ENCODE measurements around the gene ROBO1.
"Not testable (repeated sequence)": the region's sequence is repeated elsewhere in the genome, so short reads cannot be mapped to it uniquely, and the experiment has no call there.

Gene ROBO1

GRCh38 chr3:78762121-78762520 lies 1005.7 kb downstream of the ROBO1 start:
- DNase-seq, result no peak

- DNase-seq, result no peak
Measured at GRCh38 chr3:78761126-78761525, 1006.7 kb downstream of the ROBO1 start.

- no peak for DNase-seq
Measured at GRCh38 chr3:78757731-78758130, 1010.1 kb downstream of the ROBO1 start.

GRCh38 chr3:78754066-78754743 lies 1013.6 kb downstream of the ROBO1 start:
- no peak for DNase-seq

- no peak for DNase-seq
Measured at GRCh38 chr3:78751266-78751665, 1016.5 kb downstream of the ROBO1 start.

GRCh38 chr3:78750291-78750690 lies 1017.5 kb downstream of the ROBO1 start:
- DNase-seq, result not testable (repeated sequence)

GRCh38 chr3:78749056-78749455 lies 1018.7 kb downstream of the ROBO1 start:
- no peak for DNase-seq

GRCh38 chr3:78745847-78746246 lies 1022.0 kb downstream of the ROBO1 start:
- no peak for DNase-seq

- DNase-seq, result no peak
Measured at GRCh38 chr3:78742491-78742890, 1025.3 kb downstream of the ROBO1 start.

- DNase-seq, result no peak
Measured at GRCh38 chr3:78742041-78742440, 1025.8 kb downstream of the ROBO1 start.

GRCh38 chr3:78741066-78741645 lies 1026.6 kb downstream of the ROBO1 start:
- no peak for DNase-seq

- no peak for DNase-seq
Measured at GRCh38 chr3:78738833-78739232, 1029.0 kb downstream of the ROBO1 start.

GRCh38 chr3:78737988-78738387 lies 1029.8 kb downstream of the ROBO1 start:
- DNase-seq, result no peak

GRCh38 chr3:78736863-78737262 lies 1030.9 kb downstream of the ROBO1 start:
- DNase-seq, result no peak

GRCh38 chr3:78734048-78734637 lies 1033.7 kb downstream of the ROBO1 start:
- DNase-seq, result no peak

- DNase-seq, result no peak
Measured at GRCh38 chr3:78732893-78733292, 1034.9 kb downstream of the ROBO1 start.

- DNase-seq, result no peak
Measured at GRCh38 chr3:78732471-78732870, 1035.3 kb downstream of the ROBO1 start.

- no peak for DNase-seq
Measured at GRCh38 chr3:78729946-78730345, 1037.9 kb downstream of the ROBO1 start.

- no peak for DNase-seq
Measured at GRCh38 chr3:78728406-78729145, 1039.2 kb downstream of the ROBO1 start.

GRCh38 chr3:78726545-78726944 lies 1041.3 kb downstream of the ROBO1 start:
- no peak for DNase-seq

- no peak for DNase-seq
Measured at GRCh38 chr3:78725703-78726246, 1042.0 kb downstream of the ROBO1 start.

- DNase-seq, result no peak
Measured at GRCh38 chr3:78724859-78725258, 1042.9 kb downstream of the ROBO1 start.

GRCh38 chr3:78724364-78724763 lies 1043.4 kb downstream of the ROBO1 start:
- DNase-seq, result not testable (repeated sequence)

All from activated CD4-positive, alpha-beta T cell treated with anti-CD3 and anti-CD28 coated beads, Interleukin-2, amount 50 U/mL, for 4 hours (primary cell).